Measurements from ENCODE around the gene TMEM18. TPM values are rescaled to one million over a fixed set of nuclear protein-coding genes. Genes with fewer than 3 reads are reported as not detected.

The TMEM18 gene
- total and polyA plus RNA-seq, 2 of the 4 experiments (the other 2 are of a cell fraction) = 15.2 to 30.2 TPM

DNA sequence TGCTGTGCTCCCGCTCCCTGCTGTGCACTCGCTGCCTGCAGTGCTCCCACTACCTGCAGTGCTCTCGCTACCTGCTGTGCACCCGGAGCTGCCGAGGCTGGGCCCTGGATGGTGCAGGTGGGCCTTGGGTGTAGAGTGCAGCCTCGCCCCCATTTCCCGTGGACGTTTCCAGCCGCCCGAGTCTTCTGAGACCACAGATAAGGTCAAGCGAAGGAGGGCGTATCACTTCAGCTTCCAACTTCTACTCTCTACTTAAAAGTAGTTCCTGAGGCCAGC, 15.9 kb downstream of the TMEM18 start:
- Histone ChIP-seq H3K4me3 (ENCODE audit: insufficient read depth, low read depth, low read length) (no peak overlapping the region), H3K79me1 (ENCODE audit: low read depth in 1 of 2, low read length in 2 of 2) (peaks cover 0 to 7% of the 10 kb centered on the region in 2 experiments; a peak in 2 of 4 replicates), H2BK5ac (ENCODE audit: low read depth, low read length, poor library complexity, severe bottlenecking) (no peak overlapping the region), H2BK15ac (ENCODE audit: low read depth, low read length) (no peak overlapping the region), H3K27ac (ENCODE audit: insufficient read depth, low read length) (no peak overlapping the region), H2AK5ac (ENCODE audit: low read depth, low read length) (no peak overlapping the region), H3K9ac (ENCODE audit: low read depth, low read length) (no peak overlapping the region), H3K18ac (ENCODE audit: low read depth, low read length) (no peak overlapping the region), H2BK20ac (ENCODE audit: low read depth, low read length) (no peak overlapping the region), H4K8ac (ENCODE audit: low read depth in 2 of 2, low read length in 2 of 2) (no peak overlapping the region), H3K4me1 (ENCODE audit: control insufficient read depth, insufficient read depth, low read length) (no peaks in the 10 kb centered on the region), H3K36me3 (ENCODE audit: control insufficient read depth, insufficient read depth, low read length) (peaks cover 7% of the 10 kb centered on the region; the same call in 1 of the 2 replicates), H3K4me2 (ENCODE audit: low read depth, low read length) (no peak overlapping the region), H3K9me3 (ENCODE audit: control insufficient read depth, insufficient read depth, low read length) (peaks cover 3% of the 10 kb centered on the region; the same call in 1 of the 2 replicates), H3K9me1 (ENCODE audit: insufficient read depth, low read length) (no peaks in the 10 kb centered on the region; the same call in 1 of the 2 replicates), H2AFZ (replicated peaks; ENCODE audit: low read length, poor library complexity) (no peak overlapping the region), H3K56ac (ENCODE audit: extremely low read depth, insufficient read depth, low read length) (no peak overlapping the region), H2BK120ac (ENCODE audit: low read depth, low read length) (no peak overlapping the region), H3K14ac (replicated peaks; ENCODE audit: low read depth, low read length) (no peak overlapping the region), H4K5ac (ENCODE audit: low read depth, low read length) (no peak overlapping the region), H3K27me3 (ENCODE audit: control insufficient read depth, insufficient read depth, low read length) (peaks cover 7% of the 10 kb centered on the region), H4K20me1 (ENCODE audit: insufficient read depth, low read length) (no peaks in the 10 kb centered on the region), H3K4ac (ENCODE audit: low read depth, low read length) (no peak overlapping the region), H2AK9ac (replicated peaks; ENCODE audit: low read depth, low read length, poor library complexity) (no peak overlapping the region), H4K91ac (ENCODE audit: insufficient read depth, low read depth, low read length) (no peak overlapping the region), H3K23ac (ENCODE audit: low read depth, low read length) (no peak overlapping the region)
- ATAC-seq (ENCODE audit: low read depth) (no peak), DNase-seq (no peak)
- in situ Hi-C loops (cut with MboI; ENCODE audit: low sequenced_read_pairs) (loop anchor here (10.0 kb wide), 1 partner anchor 416 kb away; no protein-coding TSS in a partner anchor), dilution Hi-C loops (cut with HindIII; ENCODE audit: low sequenced_read_pairs, unreplicated experiment) (no loop called here), intact Hi-C loops (cut with micrococcal nuclease) (no loop called here)
- BruUV-seq (replicated peaks) = no TSS peak
- POLR2A ChIA-PET (ENCODE audit: unreplicated experiment) = no interaction called here
- CTCF ChIA-PET = no interaction called here
- TF ChIP-seq, protein P1, sequence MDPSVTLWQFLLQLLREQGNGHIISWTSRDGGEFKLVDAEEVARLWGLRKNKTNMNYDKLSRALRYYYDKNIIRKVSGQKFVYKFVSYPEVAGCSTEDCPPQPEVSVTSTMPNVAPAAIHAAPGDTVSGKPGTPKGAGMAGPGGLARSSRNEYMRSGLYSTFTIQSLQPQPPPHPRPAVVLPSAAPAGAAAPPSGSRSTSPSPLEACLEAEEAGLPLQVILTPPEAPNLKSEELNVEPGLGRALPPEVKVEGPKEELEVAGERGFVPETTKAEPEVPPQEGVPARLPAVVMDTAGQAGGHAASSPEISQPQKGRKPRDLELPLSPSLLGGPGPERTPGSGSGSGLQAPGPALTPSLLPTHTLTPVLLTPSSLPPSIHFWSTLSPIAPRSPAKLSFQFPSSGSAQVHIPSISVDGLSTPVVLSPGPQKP (IDR thresholded peaks at IDR 0.05; ENCODE audit: borderline replicate concordance, low read depth, low read length) = no peak
- TF ChIP-seq CEBPB (IDR thresholded peaks at IDR 0.05; ENCODE audit: low read depth, low read length) (no peak), RAD21 (IDR thresholded peaks at IDR 0.05; ENCODE audit: low read length) (no peak), POLR2A (IDR thresholded peaks at IDR 0.05; ENCODE audit: low read depth, low read length) (no peak), RFX5 (IDR thresholded peaks at IDR 0.05; ENCODE audit: low read depth, low read length) (no peak), SMC3 (IDR thresholded peaks at IDR 0.05; ENCODE audit: low read depth, low read length) (no peak), BHLHE40 (IDR thresholded peaks at IDR 0.05; ENCODE audit: low read depth, low read length) (no peak), CHD1 (IDR thresholded peaks at IDR 0.05; ENCODE audit: low read depth, low read length) (no peak), MAZ (IDR thresholded peaks at IDR 0.05; ENCODE audit: borderline replicate concordance, low read depth, low read length) (no peak), FOS (IDR thresholded peaks at IDR 0.05; ENCODE audit: low read depth, low read length) (no peak), MXI1 (IDR thresholded peaks at IDR 0.05; ENCODE audit: borderline replicate concordance, low read depth, low read length) (no peak), NFE2L2 (IDR thresholded peaks at IDR 0.05; ENCODE audit: low read depth, low read length) (no peak), MAFK (IDR thresholded peaks at IDR 0.05; ENCODE audit: low read depth, low read length) (no peak), RCOR1 (IDR thresholded peaks at IDR 0.05; ENCODE audit: insufficient replicate concordance, low read length) (no peak)
- TF ChIP-seq, protein P2, sequence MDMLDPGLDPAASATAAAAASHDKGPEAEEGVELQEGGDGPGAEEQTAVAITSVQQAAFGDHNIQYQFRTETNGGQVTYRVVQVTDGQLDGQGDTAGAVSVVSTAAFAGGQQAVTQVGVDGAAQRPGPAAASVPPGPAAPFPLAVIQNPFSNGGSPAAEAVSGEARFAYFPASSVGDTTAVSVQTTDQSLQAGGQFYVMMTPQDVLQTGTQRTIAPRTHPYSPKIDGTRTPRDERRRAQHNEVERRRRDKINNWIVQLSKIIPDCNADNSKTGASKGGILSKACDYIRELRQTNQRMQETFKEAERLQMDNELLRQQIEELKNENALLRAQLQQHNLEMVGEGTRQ (IDR thresholded peaks at IDR 0.05; ENCODE audit: low read depth, low read length) = no peak
- TF ChIP-seq, protein P3, sequence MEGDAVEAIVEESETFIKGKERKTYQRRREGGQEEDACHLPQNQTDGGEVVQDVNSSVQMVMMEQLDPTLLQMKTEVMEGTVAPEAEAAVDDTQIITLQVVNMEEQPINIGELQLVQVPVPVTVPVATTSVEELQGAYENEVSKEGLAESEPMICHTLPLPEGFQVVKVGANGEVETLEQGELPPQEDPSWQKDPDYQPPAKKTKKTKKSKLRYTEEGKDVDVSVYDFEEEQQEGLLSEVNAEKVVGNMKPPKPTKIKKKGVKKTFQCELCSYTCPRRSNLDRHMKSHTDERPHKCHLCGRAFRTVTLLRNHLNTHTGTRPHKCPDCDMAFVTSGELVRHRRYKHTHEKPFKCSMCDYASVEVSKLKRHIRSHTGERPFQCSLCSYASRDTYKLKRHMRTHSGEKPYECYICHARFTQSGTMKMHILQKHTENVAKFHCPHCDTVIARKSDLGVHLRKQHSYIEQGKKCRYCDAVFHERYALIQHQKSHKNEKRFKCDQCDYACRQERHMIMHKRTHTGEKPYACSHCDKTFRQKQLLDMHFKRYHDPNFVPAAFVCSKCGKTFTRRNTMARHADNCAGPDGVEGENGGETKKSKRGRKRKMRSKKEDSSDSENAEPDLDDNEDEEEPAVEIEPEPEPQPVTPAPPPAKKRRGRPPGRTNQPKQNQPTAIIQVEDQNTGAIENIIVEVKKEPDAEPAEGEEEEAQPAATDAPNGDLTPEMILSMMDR (conservative IDR thresholded peaks at IDR 0.05; ENCODE audit: low read depth, low read length) = no peak
- 100% methylated on average over 2 of the region's 12 CpGs; no CpG with 5 or more reads in 1 of the 2 experiments for WGBS, 2 experiments (ENCODE audit: extremely low coverage in 2 of 2, insufficient read length in 1 of 2)

Data from IMR-90 (cell line).